Common myeloid progenitor, CD34-positive (primary cell): ENCODE results near the gene UNC13C.

Source experiments
- CTCF ChIA-PET: fragments of 350-600 bp; sonication (Branson Sonifier 250); formaldehyde crosslinking; loops from one replicate; lab custom pipeline; 2021; ENCODE audit warnings: antibody characterized with exemption; lab: Charles Lee
- POLR2A ChIA-PET: fragments of 350-600 bp; sonication (Branson Sonifier 250); formaldehyde crosslinking; loops from one replicate; lab custom pipeline; 2021; ENCODE audit warnings: antibody characterized with exemption; lab: Charles Lee
- DNase-seq, 3 donors: peaks; one replicate each; pipeline versions ENCODE4 v3.0.0 to v3.0.0-alpha.2; 2013
- H3K27ac ChIP-seq, 2 experiments: 1 replicate in 1 of 2; 2 replicates in 1 of 2; pipeline ENCODE4 v1.7.0; 2013; ENCODE audit warnings: inconsistent platforms in 2 of 2, low read length in 2 of 2, mild to moderate bottlenecking in 2 of 2, low read depth in 1 of 2, moderate library complexity in 1 of 2; ENCODE audit not compliant: severe bottlenecking in 2 of 2, insufficient read depth in 1 of 2, poor library complexity in 1 of 2
- H3K27me3 ChIP-seq, 5 experiments: replicated peaks in 2 of 5; 1 replicate in 3 of 5; 2 replicates in 2 of 5; pipeline versions ENCODE4 v1.6.1 to v1.7.0; 2013; ENCODE audit warnings: low read length in 4 of 5, mild to moderate bottlenecking in 2 of 5, moderate library complexity in 2 of 5, inconsistent platforms in 1 of 5; ENCODE audit not compliant: insufficient read depth in 5 of 5, control insufficient read depth in 4 of 5
- H3K36me3 ChIP-seq, 4 experiments: 1 replicate in 2 of 4; 2 replicates in 2 of 4; pipeline versions ENCODE4 v1.6.1 to v1.7.0; 2013; ENCODE audit warnings: low read length in 3 of 4, control low read depth in 1 of 4, mild to moderate bottlenecking in 1 of 4; ENCODE audit not compliant: control insufficient read depth in 4 of 4, insufficient read depth in 4 of 4
- H3K4me1 ChIP-seq, 4 experiments: 1 replicate in 3 of 4; 2 replicates in 1 of 4; pipeline versions ENCODE4 v1.6.1 to v1.7.1; 2013; ENCODE audit warnings: low read length in 3 of 4, mild to moderate bottlenecking in 3 of 4, control low read depth in 1 of 4, inconsistent platforms in 1 of 4, moderate library complexity in 1 of 4; ENCODE audit not compliant: control insufficient read depth in 4 of 4, insufficient read depth in 4 of 4; ENCODE audit errors: control extremely low read depth in 1 of 4
- H3K4me3 ChIP-seq, 7 experiments: 1 replicate in 4 of 7; 2 replicates in 3 of 7; pipeline versions ENCODE4 v1.5.1 to v1.7.0; 2013; ENCODE audit warnings: mild to moderate bottlenecking in 7 of 7, low read length in 6 of 7, moderate library complexity in 6 of 7, inconsistent platforms in 2 of 7, low read depth in 2 of 7, control low read depth in 1 of 7; ENCODE audit not compliant: insufficient read depth in 4 of 7, control insufficient read depth in 1 of 7; ENCODE audit errors: extremely low read depth in 1 of 7
- H3K9me3 ChIP-seq, 5 experiments: 1 replicate in 4 of 5; 2 replicates in 1 of 5; pipeline versions ENCODE4 v1.6.1 to v1.7.1; 2013; ENCODE audit warnings: low read length in 4 of 5, mild to moderate bottlenecking in 2 of 5, inconsistent platforms in 1 of 5, low read depth in 1 of 5, moderate library complexity in 1 of 5; ENCODE audit not compliant: control insufficient read depth in 4 of 5, insufficient read depth in 2 of 5; ENCODE audit errors: control extremely low read depth in 1 of 5
- WGBS: methylation state at CpG from one replicate; pipeline ENCODE4 v1.1.5; 2013; ENCODE audit not compliant: insufficient coverage; 5-methylcytosine and 5-hydroxymethylcytosine counted together

Gene UNC13C

GRCh38 chr15:54345301-54345700 lies 367.1 kb downstream of the UNC13C start:
- no peak overlapping the region for H3K4me3 ChIP-seq
- H3K9me3 ChIP-seq: no peaks in the 10 kb centered on the region
- H3K4me1 ChIP-seq: no peaks in the 10 kb centered on the region
- no CpG with 5 or more reads among the region's 2 CpGs for WGBS
- H3K27me3 ChIP-seq: no peaks in the 10 kb centered on the region
- no peak for DNase-seq
- ChIA-PET CTCF (no interaction called here), POLR2A (no interaction called here)
- no peaks in the 10 kb centered on the region for H3K36me3 ChIP-seq
- no peak overlapping the region for H3K27ac ChIP-seq

- H3K4me1 ChIP-seq: no peaks in the 10 kb centered on the region
- WGBS: 100% methylated on average over 1 of the region's 7 CpGs
- no peaks in the 10 kb centered on the region for H3K27me3 ChIP-seq
These were observed 367.6 kb downstream of the UNC13C start for GRCh38 chr15:54345827-54346226.

GRCh38 chr15:54347082-54347827 lies 369.0 kb downstream of the UNC13C start:
- 40% methylated on average over 1 of the region's 3 CpGs for WGBS

More at GRCh38 chr15:54345827-54346226, 367.6 kb downstream of the UNC13C start:
- H3K27ac ChIP-seq: no peak overlapping the region
- H3K9me3 ChIP-seq: no peaks in the 10 kb centered on the region
- no peaks in the 10 kb centered on the region for H3K36me3 ChIP-seq
- DNase-seq: no peak
- ChIA-PET POLR2A (no interaction called here), CTCF (no interaction called here)
- no peak overlapping the region for H3K4me3 ChIP-seq

GRCh38 chr15:54353726-54354125 lies 375.5 kb downstream of the UNC13C start:
- ChIA-PET CTCF (no interaction called here), POLR2A (no interaction called here)

More at GRCh38 chr15:54347082-54347827, 369.0 kb downstream of the UNC13C start:
- ChIA-PET POLR2A (no interaction called here), CTCF (no interaction called here)
- no peaks in the 10 kb centered on the region for H3K4me1 ChIP-seq
- H3K4me3 ChIP-seq: no peak overlapping the region
- no peaks in the 10 kb centered on the region for H3K9me3 ChIP-seq
- H3K27me3 ChIP-seq: no peaks in the 10 kb centered on the region
- H3K36me3 ChIP-seq: no peaks in the 10 kb centered on the region
- no peak overlapping the region for H3K27ac ChIP-seq
- DNase-seq: no peak

GRCh38 chr15:54354341-54354740 lies 376.1 kb downstream of the UNC13C start:
- Histone ChIP-seq H3K9me3 (peaks cover 0 to 6% (median 0%) of the 10 kb centered on the region in 5 experiments), H3K36me3 (no peaks in the 10 kb centered on the region), H3K4me1 (no peaks in the 10 kb centered on the region), H3K4me3 (no peak overlapping the region), H3K27ac (no peak overlapping the region), H3K27me3 (no peaks in the 10 kb centered on the region)
- POLR2A ChIA-PET: no interaction called here
- CTCF ChIA-PET: no interaction called here
- 100% methylated on average over 1 of the region's 1 CpG for WGBS
- no peak for DNase-seq

More at GRCh38 chr15:54353726-54354125, 375.5 kb downstream of the UNC13C start:
- Histone ChIP-seq H3K9me3 (peaks cover 0 to 3% (median 0%) of the 10 kb centered on the region in 5 experiments), H3K4me3 (no peak overlapping the region), H3K36me3 (no peaks in the 10 kb centered on the region), H3K27ac (no peak overlapping the region), H3K27me3 (no peaks in the 10 kb centered on the region), H3K4me1 (no peaks in the 10 kb centered on the region)
- WGBS: 100% methylated on average over 2 of the region's 2 CpGs
- DNase-seq: no peak

GRCh38 chr15:54364961-54365360 lies 386.7 kb downstream of the UNC13C start:
- Histone ChIP-seq H3K27ac (no peak overlapping the region), H3K4me1 (no peaks in the 10 kb centered on the region), H3K9me3 (peaks cover 0 to 20% (median 5%) of the 10 kb centered on the region in 5 experiments), H3K27me3 (no peaks in the 10 kb centered on the region), H3K4me3 (no peak overlapping the region), H3K36me3 (no peaks in the 10 kb centered on the region)
- DNase-seq: no peak
- 75% methylated on average over 3 of the region's 3 CpGs for WGBS
- ChIA-PET CTCF (interaction anchor here (1.3 to 1.5 kb wide), 2 partner anchors 10 to 22 kb away, joined by 3 to 5 read pairs; no protein-coding TSS in a partner anchor), POLR2A (interaction anchor here (0.6 kb wide), 1 partner anchor 395 kb away, joined by 4 read pairs; no protein-coding TSS in a partner anchor)

GRCh38 chr15:54373332-54373731 lies 395.1 kb downstream of the UNC13C start:
- DNase-seq: no peak
- WGBS: 100% methylated on average over 2 of the region's 2 CpGs
- POLR2A ChIA-PET: no interaction called here
- Histone ChIP-seq H3K4me3 (no peak overlapping the region), H3K27me3 (no peaks in the 10 kb centered on the region), H3K36me3 (no peaks in the 10 kb centered on the region), H3K9me3 (peaks cover 3 to 18% (median 14%) of the 10 kb centered on the region in 5 experiments), H3K4me1 (no peaks in the 10 kb centered on the region), H3K27ac (no peak overlapping the region)
- CTCF ChIA-PET: interaction anchor here (0.9 kb wide), 1 partner anchor 10 kb away, joined by 3 read pairs; no protein-coding TSS in a partner anchor
